ENCODE results near the gene MTFR2. TPM values are rescaled to one million over a fixed set of nuclear protein-coding genes. Genes with fewer than 3 reads are reported as not detected.
"Not testable (repeated sequence)": the region's sequence is repeated elsewhere in the genome, so short reads cannot be mapped to it uniquely, and the experiment has no call there.

Gene MTFR2
- total RNA-seq, 4 donors from 2014 or later, result 0.63 to 4.2 (median 2.5) TPM; not detected in 1

GRCh38 chr6:136225496-136225895 is 24.6 kb downstream of the MTFR2 start:
- DNase-seq (ENCODE audit: low spot score) (no peak), ATAC-seq (ENCODE audit: low FRiP score) (no peak)
- no peak for TF ChIP-seq CTCF (IDR thresholded peaks at IDR 0.05)

- ATAC-seq (ENCODE audit: low FRiP score), result not testable (repeated sequence)
Observed at GRCh38 chr6:136224974-136225373, 25.1 kb downstream of the MTFR2 start.

GRCh38 chr6:136216503-136217401 is 33.4 kb downstream of the MTFR2 start:
- DNase-seq (ENCODE audit: low spot score) (no peak), ATAC-seq (ENCODE audit: low FRiP score) (no peak)
- no peak for TF ChIP-seq CTCF (IDR thresholded peaks at IDR 0.05)

More at GRCh38 chr6:136224974-136225373, 25.1 kb downstream of the MTFR2 start:
- DNase-seq (ENCODE audit: low spot score), result not testable (repeated sequence)

GRCh38 chr6:136213853-136214252 is 36.3 kb downstream of the MTFR2 start:
- ATAC-seq (ENCODE audit: low FRiP score) (no peak), DNase-seq (ENCODE audit: low spot score) (no peak)
- no peak for TF ChIP-seq CTCF (IDR thresholded peaks at IDR 0.05)

- ATAC-seq (ENCODE audit: low FRiP score), result no peak
- DNase-seq (ENCODE audit: low spot score), result no peak
- TF ChIP-seq CTCF (IDR thresholded peaks at IDR 0.05), result no peak
Observed at GRCh38 chr6:136213012-136213539, 37.0 kb downstream of the MTFR2 start.

- no peak for TF ChIP-seq CTCF (IDR thresholded peaks at IDR 0.05)
- DNase-seq (ENCODE audit: low spot score) (no peak), ATAC-seq (ENCODE audit: low FRiP score) (no peak)
Observed at GRCh38 chr6:136212608-136213007, 37.5 kb downstream of the MTFR2 start.

- DNase-seq (ENCODE audit: low spot score), result no peak
- ATAC-seq (ENCODE audit: low FRiP score), result no peak
- no peak for TF ChIP-seq CTCF (IDR thresholded peaks at IDR 0.05)
Observed at GRCh38 chr6:136210398-136211165, 39.5 kb downstream of the MTFR2 start.
